HepG2 (cell line): ENCODE measurements around the gene SNX9. TPM values are rescaled to one million over a fixed set of nuclear protein-coding genes. Genes with fewer than 3 reads are reported as not detected.

Experiments
- ATAC-seq: fragments of 200-7000 bp; cut with Tn5 transposase; 3 replicates; pipeline ENCODE4 v1.9.1; 2020; ENCODE audit warnings: mild to moderate bottlenecking, moderate library complexity
- BruUV-seq: library from RNA; stranded (reverse); fragments of 400-500 nt; replicated peaks from 2 replicates; lab custom pipeline; 2021; lab: Mats Ljungman, UMichigan
- CTCF ChIA-PET: fragments of 300-600 bp; formaldehyde crosslinking; extraction: SDS; loops from one replicate; lab custom pipeline; 2021; ENCODE audit warnings: low total read pairs, inconsistent platforms, low intra/inter-chr PET ratio; lab: Yijun Ruan, JAX
- POLR2A ChIA-PET: fragments of 350-600 bp; sonication (Branson Sonifier 250); formaldehyde crosslinking; loops from one replicate; lab custom pipeline; 2020; ENCODE audit warnings: antibody characterized with exemption, inconsistent platforms; lab: Yijun Ruan, JAX
- DNase-seq: peaks from one replicate; pipeline ENCODE4 v3.0.0-alpha.2; 2015; ENCODE audit warnings: low spot score
- FAIRE-seq: peaks from 3 replicates; lab custom pipeline; 2011; peaks lifted over from hg19 to GRCh38; lab: Jason Lieb, UNC
- H2AFZ ChIP-seq: one replicate; pipeline ENCODE4 v1.6.1; 2011; ENCODE audit warnings: low read length, inconsistent platforms
- H3K27ac ChIP-seq: fragments of 300-600 bp; 3 replicates; pipeline ENCODE4 v1.8.0; 2011; ENCODE audit warnings: mixed run types, mild to moderate bottlenecking, mixed read lengths, low read length, inconsistent platforms; ENCODE audit not compliant: insufficient read depth; ENCODE audit errors: extremely low read length
- H3K27me3 ChIP-seq, 2 experiments: fragments of 200-600 bp in 1 of 2; 2 replicates in 1 of 2; 3 replicates in 1 of 2; pipeline versions ENCODE4 v1.6.0 to v1.8.0; 2011; ENCODE audit warnings: low read length in 2 of 2, mild to moderate bottlenecking in 2 of 2, moderate library complexity in 2 of 2, inconsistent platforms in 1 of 2; ENCODE audit not compliant: insufficient read depth in 2 of 2, control insufficient read depth in 1 of 2
- H3K36me3 ChIP-seq, 2 experiments: fragments of 200-600 bp in 1 of 2; replicated peaks in 1 of 2; 2 replicates in 1 of 2; 3 replicates in 1 of 2; pipeline versions ENCODE4 v1.5.1 to v1.8.0; 2011; ENCODE audit warnings: low read length in 2 of 2, inconsistent platforms in 1 of 2; ENCODE audit not compliant: insufficient read depth in 2 of 2, control insufficient read depth in 1 of 2
- H3K4me1 ChIP-seq: 2 replicates; pipeline ENCODE4 v1.5.1; 2012; ENCODE audit warnings: low read length, inconsistent platforms; ENCODE audit not compliant: insufficient read depth
- H3K4me2 ChIP-seq: 2 replicates; pipeline ENCODE4 v1.6.0; 2011; ENCODE audit warnings: low read depth, low read length, inconsistent platforms
- H3K4me3 ChIP-seq, 3 experiments: fragments of 200-600 bp in 1 of 3; sonication (generic), shearing (Covaris generic) in 1 of 3; replicated peaks in 1 of 3; 2 replicates each; pipeline ENCODE4 v1.5.1; 2011 to 2016; ENCODE audit warnings: low read length in 3 of 3, inconsistent platforms in 2 of 3, low read depth in 2 of 3, mild to moderate bottlenecking in 2 of 3, control low read depth in 1 of 3, mixed read lengths in 1 of 3; ENCODE audit not compliant: insufficient read depth in 1 of 3
- H3K79me2 ChIP-seq: one replicate; pipeline ENCODE4 v1.6.1; 2011; ENCODE audit warnings: low read length, inconsistent platforms; ENCODE audit not compliant: insufficient read depth
- H3K9ac ChIP-seq: 2 replicates; pipeline ENCODE4 v1.6.0; 2011; ENCODE audit warnings: mild to moderate bottlenecking, low read depth, low read length, inconsistent platforms; ENCODE audit not compliant: insufficient read depth
- H3K9me3 ChIP-seq: 2 replicates; pipeline ENCODE4 v1.5.1; 2012; ENCODE audit warnings: mild to moderate bottlenecking, low read length
- H4K20me1 ChIP-seq: 2 replicates; pipeline ENCODE4 v1.6.0; 2011; ENCODE audit warnings: inconsistent platforms, mild to moderate bottlenecking, low read length, moderate library complexity; ENCODE audit not compliant: insufficient read depth
- DPF2 ChIP-seq: sonication (generic); formaldehyde crosslinking; IDR thresholded peaks from 2 replicates; pipeline ENCODE4 v1.4.0; 2020; ENCODE audit warnings: mild to moderate bottlenecking, low read depth, missing genetic modification reagents, borderline replicate concordance
- EP300 ChIP-seq, 3 experiments: sonication (generic) in 1 of 3; formaldehyde crosslinking in 1 of 3; IDR thresholded peaks; 2 replicates each; pipeline versions ENCODE4 v1.5.1 to v1.6.1; 2011 to 2020; ENCODE audit warnings: low read depth in 2 of 3, low read length in 2 of 3, borderline replicate concordance in 1 of 3, improper control_type of control experiment in 1 of 3, mild to moderate bottlenecking in 1 of 3, missing genetic modification reagents in 1 of 3, moderate library complexity in 1 of 3
- ETV5 ChIP-seq: IDR thresholded peaks from 2 replicates; pipeline ENCODE4 v1.6.1; 2018; ENCODE audit warnings: missing biosample characterization, missing genetic modification reagents, inconsistent platforms, borderline replicate concordance
- KDM5B ChIP-seq: sonication (generic); formaldehyde crosslinking; IDR thresholded peaks from 2 replicates; pipeline ENCODE4 v1.4.0; 2020; ENCODE audit warnings: missing genetic modification reagents, mild to moderate bottlenecking, borderline replicate concordance
- NFATC3 ChIP-seq: sonication (generic); formaldehyde crosslinking; IDR thresholded peaks from 2 replicates; pipeline ENCODE4 v1.5.1; 2020; ENCODE audit warnings: mild to moderate bottlenecking, missing genetic modification reagents
- NR2F2 ChIP-seq: IDR thresholded peaks from 2 replicates; pipeline ENCODE4 v1.6.1; 2012; ENCODE audit warnings: low read depth, inconsistent platforms, borderline replicate concordance
- ZNF337 ChIP-seq: sonication (generic); formaldehyde crosslinking; IDR thresholded peaks from 2 replicates; pipeline ENCODE4 v1.5.1; 2020; ENCODE audit warnings: missing genetic modification reagents, low read depth, mild to moderate bottlenecking, borderline replicate concordance
- ZNF569 ChIP-seq: sonication (generic); formaldehyde crosslinking; IDR thresholded peaks from 2 replicates; pipeline ENCODE4 v1.5.0; 2020; ENCODE audit warnings: mild to moderate bottlenecking, missing genetic modification reagents, moderate library complexity, borderline replicate concordance
- ZNF605 ChIP-seq: sonication (generic); formaldehyde crosslinking; IDR thresholded peaks from 2 replicates; pipeline ENCODE4 v1.8.0; 2022; ENCODE audit warnings: mild to moderate bottlenecking, missing genetic modification reagents
- WGBS: methylation state at CpG from one replicate; pipeline ENCODE4 v1.1.6; 2017; ENCODE audit warnings: low lambda C conversion rate; 5-methylcytosine and 5-hydroxymethylcytosine counted together
- in situ Hi-C: cut with HindIII; loops from 2 replicates; pipeline ENCODE4 v1.10.0; 2017; ENCODE audit warnings: low pct_unique_long_range_greater_than_20kb; ENCODE audit not compliant: extremely low pct_ligation_motif_present
- intact Hi-C: fragments of 100-400 bp; cut with micrococcal nuclease; formaldehyde crosslinking; loops from one replicate; pipeline ENCODE4 v1.10.0; 2022; ENCODE audit not compliant: unreplicated experiment
- polyA plus RNA-seq, 8 experiments: library from polyadenylated mRNA; depleted of rRNA in 3 of 8; stranded (reverse) in 7 of 8; unstranded in 1 of 8; fragments of >200 nt; fragmentation: Illumina TruSeq in 4 of 8; extraction: Trizol in 4 of 8; gene quantifications; 2 replicates each; pipeline versions ENCODE4 v1.2.1 to v1.2.3, GENCODE V29; 2011 to 2016; ENCODE audit warnings: low read depth in 4 of 8, missing spikeins in 1 of 8, mixed read lengths in 1 of 8; ENCODE audit not compliant: insufficient read depth in 1 of 8
- total RNA-seq, 5 experiments: library from RNA; depleted of rRNA; stranded (reverse); fragments of >200 nt; fragmentation: Illumina TruSeq; extraction: Trizol; gene quantifications; 2 replicates each; pipeline ENCODE4 v1.2.3, GENCODE V29; 2016; ENCODE audit warnings: low read depth in 1 of 5
- TF ChIP-seq, protein P1 (sequence below): sonication (generic); formaldehyde crosslinking; IDR thresholded peaks from 2 replicates; pipeline ENCODE4 v1.5.0; 2020; ENCODE audit warnings: missing genetic modification reagents
- TF ChIP-seq, protein P2 (sequence below): sonication (generic); formaldehyde crosslinking; IDR thresholded peaks from 2 replicates; pipeline ENCODE4 v1.4.0; 2020; ENCODE audit warnings: mild to moderate bottlenecking, missing genetic modification reagents

The SNX9 gene
- total and polyA plus RNA-seq, 2 of the 13 experiments (the other 11 are each of a cell fraction or from before 2014, with no cell fraction given), result 21.9 to 36.0 TPM

DNA sequence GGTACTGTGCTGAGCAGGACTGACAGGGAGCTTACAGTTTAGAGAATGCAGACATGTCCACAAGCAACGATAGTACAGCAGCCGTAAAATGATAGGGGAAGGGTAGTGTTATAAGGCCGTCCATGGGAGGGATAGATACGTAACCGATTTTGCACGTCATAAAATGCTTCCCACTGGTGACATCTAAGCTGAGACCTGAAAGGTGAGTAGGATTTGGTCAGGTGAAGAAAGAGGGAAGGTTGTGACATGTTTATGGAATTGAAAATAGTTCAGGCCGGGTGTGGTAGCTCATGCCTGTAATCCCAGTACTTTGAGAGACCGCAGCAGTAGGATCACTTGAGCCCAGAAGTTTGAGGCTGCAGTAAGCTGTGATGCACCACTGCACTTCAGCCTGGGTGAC lies 25.6 kb downstream of the SNX9 start:
- POLR2A ChIA-PET, result no interaction called here
- in situ Hi-C loops (no loop called here), intact Hi-C loops (no loop called here)
- H3K27me3 ChIP-seq, result no peaks in the 10 kb centered on the region
- no peak overlapping the region for H3K9ac ChIP-seq
- peaks cover 79% of the 10 kb centered on the region for H3K79me2 ChIP-seq
- 93% methylated on average over 8 of the region's 8 CpGs for WGBS
- DNase-seq (no peak), FAIRE-seq (no peak), ATAC-seq (no peak)
- no peak for TF ChIP-seq KDM5B
- TF ChIP-seq, protein P1, sequence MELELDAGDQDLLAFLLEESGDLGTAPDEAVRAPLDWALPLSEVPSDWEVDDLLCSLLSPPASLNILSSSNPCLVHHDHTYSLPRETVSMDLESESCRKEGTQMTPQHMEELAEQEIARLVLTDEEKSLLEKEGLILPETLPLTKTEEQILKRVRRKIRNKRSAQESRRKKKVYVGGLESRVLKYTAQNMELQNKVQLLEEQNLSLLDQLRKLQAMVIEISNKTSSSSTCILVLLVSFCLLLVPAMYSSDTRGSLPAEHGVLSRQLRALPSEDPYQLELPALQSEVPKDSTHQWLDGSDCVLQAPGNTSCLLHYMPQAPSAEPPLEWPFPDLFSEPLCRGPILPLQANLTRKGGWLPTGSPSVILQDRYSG, result no peak
- TF ChIP-seq, protein P2, sequence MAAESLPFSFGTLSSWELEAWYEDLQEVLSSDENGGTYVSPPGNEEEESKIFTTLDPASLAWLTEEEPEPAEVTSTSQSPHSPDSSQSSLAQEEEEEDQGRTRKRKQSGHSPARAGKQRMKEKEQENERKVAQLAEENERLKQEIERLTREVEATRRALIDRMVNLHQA, result no peak
- TF ChIP-seq EP300 (IDR thresholded peaks at IDR 0.05; ENCODE audit: low read depth in 2 of 2, low read length in 2 of 2), result no peak
- no peak for TF ChIP-seq EP300 (CRISPR knock-in tag; IDR thresholded peaks at IDR 0.05; ENCODE audit: borderline replicate concordance)
- no peak for TF ChIP-seq NR2F2
- TF ChIP-seq ZNF337 (CRISPR knock-in tag), result no peak
- no peak for TF ChIP-seq ZNF569
- no peak for TF ChIP-seq ETV5 (CRISPR knock-in tag)
- no peak for TF ChIP-seq NFATC3 (CRISPR knock-in tag)
- no peak for TF ChIP-seq ZNF605 (CRISPR knock-in tag)
- no peak for TF ChIP-seq DPF2 (CRISPR knock-in tag)
- no peak overlapping the region for H3K27ac ChIP-seq
- no peak overlapping the region for H3K4me3 ChIP-seq
- H4K20me1 ChIP-seq, result peaks cover 54% of the 10 kb centered on the region
- no peaks in the 10 kb centered on the region for H3K36me3 ChIP-seq
- H3K4me1 ChIP-seq, result peaks cover 15% of the 10 kb centered on the region; the same call in 1 of the 2 replicates
- CTCF ChIA-PET, result no interaction called here
- no TSS peak for BruUV-seq
- no peak overlapping the region for H2AFZ ChIP-seq
- peaks cover 14% of the 10 kb centered on the region for H3K9me3 ChIP-seq
- H3K4me2 ChIP-seq, result no peak overlapping the region
